Thymus (tissue), 11 donors: ENCODE data around the gene CSF1. TPM values are rescaled to one million over a fixed set of nuclear protein-coding genes. Genes with fewer than 3 reads are reported as not detected.

Source experiments
- DNase-seq, 9 donors: peaks; one replicate each; pipeline ENCODE4 v3.0.0-alpha.2; 2013; ENCODE audit warnings: low spot score in 9 of 9, low read depth in 6 of 9, missing footprints in 1 of 9
- H3K27ac ChIP-seq, 2 donors: one replicate each; pipeline ENCODE4 v1.5.1; 2013; ENCODE audit warnings: control low read depth in 1 of 2, low read depth in 1 of 2, low read length in 1 of 2, mild to moderate bottlenecking in 1 of 2, moderate library complexity in 1 of 2
- H3K27me3 ChIP-seq, 2 donors: one replicate each; pipeline ENCODE4 v1.5.1; 2013; ENCODE audit warnings: low read length in 1 of 2; ENCODE audit not compliant: control insufficient read depth in 2 of 2, insufficient read depth in 1 of 2
- H3K36me3 ChIP-seq, 2 donors: one replicate each; pipeline ENCODE4 v1.5.1; 2013; ENCODE audit warnings: low read length in 1 of 2, mild to moderate bottlenecking in 1 of 2, moderate library complexity in 1 of 2; ENCODE audit not compliant: control insufficient read depth in 2 of 2, insufficient read depth in 2 of 2
- H3K4me1 ChIP-seq, 2 donors: one replicate each; pipeline ENCODE4 v1.5.1; 2013; ENCODE audit warnings: low read length in 2 of 2; ENCODE audit not compliant: control insufficient read depth in 2 of 2, insufficient read depth in 2 of 2
- H3K4me3 ChIP-seq, 2 donors: one replicate each; pipeline ENCODE4 v1.5.1; 2013; ENCODE audit warnings: low read length in 2 of 2, control low read depth in 1 of 2, mild to moderate bottlenecking in 1 of 2
- H3K9me3 ChIP-seq, 2 donors: one replicate each; pipeline ENCODE4 v1.5.1; 2013; ENCODE audit warnings: low read length in 1 of 2, mild to moderate bottlenecking in 1 of 2; ENCODE audit not compliant: control insufficient read depth in 2 of 2, insufficient read depth in 1 of 2
- WGBS: extraction: QIAGEN DNeasy Blood & Tissue Kit; methylation state at CpG from one replicate; pipeline ENCODE4 v1.1.7; 2013; 5-methylcytosine and 5-hydroxymethylcytosine counted together
- polyA plus RNA-seq: library from polyadenylated mRNA; stranded (reverse); fragments of 200-250 nt; gene quantifications from one replicate; pipeline ENCODE4 v1.2.3, GENCODE V29; 2013
- total RNA-seq: library from RNA; stranded (reverse); fragments of 120-200 nt; gene quantifications from one replicate; pipeline ENCODE4 v1.2.4, GENCODE V29; 2013
- donor health status: healthy.

CSF1 gene
- total and polyA plus RNA-seq, 2 donors: 5.6 to 11.1 TPM

GRCh38 chr1:109887884-109888283, 22.8 kb upstream of the CSF1 start:
- DNase-seq: no peak
- Histone ChIP-seq H3K36me3 (no peaks in the 10 kb centered on the region), H3K4me1 (peaks cover 0 to 23% of the 10 kb centered on the region in 2 donors), H3K27me3 (no peaks in the 10 kb centered on the region), H3K4me3 (no peak overlapping the region), H3K27ac (no peak overlapping the region), H3K9me3 (no peaks in the 10 kb centered on the region)
- whole genome bisulfite sequencing: 86% methylated on average over 10 of the region's 10 CpGs

GRCh38 chr1:109889094-109889493, 21.6 kb upstream of the CSF1 start:
- H3K4me3 ChIP-seq: no peak overlapping the region
- WGBS: 95% methylated on average over 3 of the region's 3 CpGs
- H3K27ac ChIP-seq: no peak overlapping the region
- no peaks in the 10 kb centered on the region for H3K9me3 ChIP-seq
- no peaks in the 10 kb centered on the region for H3K27me3 ChIP-seq
- H3K36me3 ChIP-seq: no peaks in the 10 kb centered on the region
- DNase-seq: no peak
- H3K4me1 ChIP-seq: peaks cover 0 to 16% of the 10 kb centered on the region in 2 donors

- peaks cover 0 to 15% of the 10 kb centered on the region in 2 donors for H3K4me1 ChIP-seq
- H3K36me3 ChIP-seq: no peaks in the 10 kb centered on the region
- no peaks in the 10 kb centered on the region for H3K27me3 ChIP-seq
- no peak overlapping the region for H3K27ac ChIP-seq
- no peak for DNase-seq
- WGBS: 90% methylated on average over 5 of the region's 5 CpGs
- H3K9me3 ChIP-seq: no peaks in the 10 kb centered on the region
- no peak overlapping the region for H3K4me3 ChIP-seq
Observed at GRCh38 chr1:109890115-109890953, 20.3 kb upstream of the CSF1 start.

GRCh38 chr1:109891930-109892329, 18.7 kb upstream of the CSF1 start:
- DNase-seq: peak in 1 of 9 donors; percentile 34
- no peak overlapping the region for H3K4me3 ChIP-seq
- WGBS: 92% methylated on average over 7 of the region's 7 CpGs
- peak overlapping the region in 1 of 2 donors; percentile 64 for H3K27ac ChIP-seq
- H3K36me3 ChIP-seq: no peaks in the 10 kb centered on the region
- no peaks in the 10 kb centered on the region for H3K9me3 ChIP-seq
- H3K4me1 ChIP-seq: peaks cover 0 to 18% of the 10 kb centered on the region in 2 donors
- no peaks in the 10 kb centered on the region for H3K27me3 ChIP-seq

- 96% methylated on average over 10 of the region's 10 CpGs for WGBS
- no peaks in the 10 kb centered on the region for H3K27me3 ChIP-seq
- peaks cover 0 to 18% of the 10 kb centered on the region in 2 donors for H3K4me1 ChIP-seq
- no peaks in the 10 kb centered on the region for H3K9me3 ChIP-seq
- no peak overlapping the region for H3K4me3 ChIP-seq
- H3K27ac ChIP-seq: peak overlapping the region; percentile 1 to 64
- no peaks in the 10 kb centered on the region for H3K36me3 ChIP-seq
- DNase-seq: no peak
Observed at GRCh38 chr1:109892561-109893368, 17.9 kb upstream of the CSF1 start.

- no peak for DNase-seq
- Histone ChIP-seq H3K9me3 (no peaks in the 10 kb centered on the region), H3K4me1 (peaks cover 0 to 18% of the 10 kb centered on the region in 2 donors), H3K4me3 (no peak overlapping the region), H3K27me3 (no peaks in the 10 kb centered on the region), H3K36me3 (no peaks in the 10 kb centered on the region), H3K27ac (no peak overlapping the region)
- WGBS: 96% methylated on average over 7 of the region's 7 CpGs
Observed at GRCh38 chr1:109893532-109894171, 17.0 kb upstream of the CSF1 start.

GRCh38 chr1:109894823-109895719, 15.6 kb upstream of the CSF1 start:
- no peak overlapping the region for H3K27ac ChIP-seq

GRCh38 chr1:109895720-109896504, 14.7 kb upstream of the CSF1 start:
- H3K9me3 ChIP-seq: no peaks in the 10 kb centered on the region
- H3K4me1 ChIP-seq: peaks cover 0 to 18% of the 10 kb centered on the region in 2 donors
- no peak overlapping the region for H3K4me3 ChIP-seq
- no peak overlapping the region for H3K27ac ChIP-seq
- H3K36me3 ChIP-seq: no peaks in the 10 kb centered on the region
- no peaks in the 10 kb centered on the region for H3K27me3 ChIP-seq
- DNase-seq: no peak
- 63% methylated on average over 16 of the region's 16 CpGs for WGBS

More at GRCh38 chr1:109894823-109895719, 15.6 kb upstream of the CSF1 start:
- Histone ChIP-seq H3K27me3 (no peaks in the 10 kb centered on the region), H3K4me3 (no peak overlapping the region), H3K36me3 (no peaks in the 10 kb centered on the region), H3K4me1 (peaks cover 0 to 18% of the 10 kb centered on the region in 2 donors), H3K9me3 (no peaks in the 10 kb centered on the region)
- no peak for DNase-seq
- WGBS: 92% methylated on average over 8 of the region's 8 CpGs
